ENCODE data around the gene CNPY1.

GRCh38 chr7:155550916-155551315 lies 4.6 kb upstream of the CNPY1 start:
- TF ChIP-seq POLR2A (IDR thresholded peaks at IDR 0.05): no peak
- TF ChIP-seq CTCF (IDR thresholded peaks at IDR 0.05): no peak
